Stimulated activated CD4-positive, alpha-beta T cell treated with anti-CD3 and anti-CD28 coated beads, TNF-alpha, amount 100 ng/mL, for 1 hour (primary cell): Measurements from ENCODE around the gene TUSC2.

Experiments used
- DNase-seq, 3 donors: peaks; one replicate each; pipeline ENCODE4 v3.0.0-alpha.2; 2020; ENCODE audit warnings: low read depth in 3 of 3, low spot score in 1 of 3

The TUSC2 gene

DNA sequence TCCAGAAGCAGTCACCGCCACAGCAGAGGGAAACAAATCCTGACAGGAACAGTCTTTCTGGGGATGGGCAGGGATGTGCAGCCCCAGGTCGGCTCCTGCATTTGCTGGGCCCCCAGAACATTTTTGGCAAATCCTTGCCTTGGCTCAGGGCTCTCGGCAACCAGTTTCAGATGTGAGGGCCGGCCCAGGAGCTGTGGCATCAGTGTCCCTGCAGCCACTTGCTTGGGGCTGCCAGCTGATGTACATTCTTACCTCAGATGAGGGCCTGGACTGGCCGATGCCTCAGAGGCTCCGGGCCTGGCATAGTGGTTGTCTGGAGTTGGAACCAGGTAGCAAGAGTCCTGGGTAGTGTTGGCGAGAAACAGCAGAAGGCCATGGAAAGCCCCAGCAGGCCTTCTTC is 26.8 kb upstream of the TUSC2 start:
- no peak for DNase-seq

DNA sequence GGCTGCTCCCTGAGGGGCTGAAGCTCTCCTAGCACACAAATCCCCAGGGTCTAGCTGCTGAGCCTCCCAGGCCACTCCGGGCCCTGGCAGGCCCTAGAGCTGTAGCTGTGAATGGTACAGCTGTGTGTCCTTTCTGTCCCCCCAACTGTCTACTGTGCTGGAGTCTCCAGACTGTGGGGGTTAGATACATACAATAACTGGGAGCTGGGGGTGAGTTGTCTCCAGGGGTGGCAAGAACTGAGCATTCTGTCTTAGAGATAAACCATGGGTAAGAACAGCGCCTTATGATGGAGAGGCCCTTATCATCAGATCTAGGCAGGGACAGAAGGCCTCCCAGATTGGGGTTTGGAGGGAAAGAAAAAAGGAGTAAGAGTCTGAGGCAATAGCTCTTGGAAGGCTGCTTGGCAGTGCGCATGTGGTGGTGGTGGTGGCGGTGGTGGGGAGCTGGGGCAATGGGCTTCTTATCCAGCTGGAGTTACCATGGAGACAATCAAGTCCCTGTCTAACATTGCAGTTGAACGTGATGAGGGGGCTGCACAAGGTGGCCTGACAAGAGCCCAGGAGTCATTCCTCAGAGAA is 26.3 kb upstream of the TUSC2 start:
- DNase-seq = no peak

- DNase-seq = no peak
Measured at GRCh38 chr3:50353245-50354004, 25.4 kb upstream of the TUSC2 start.

DNA sequence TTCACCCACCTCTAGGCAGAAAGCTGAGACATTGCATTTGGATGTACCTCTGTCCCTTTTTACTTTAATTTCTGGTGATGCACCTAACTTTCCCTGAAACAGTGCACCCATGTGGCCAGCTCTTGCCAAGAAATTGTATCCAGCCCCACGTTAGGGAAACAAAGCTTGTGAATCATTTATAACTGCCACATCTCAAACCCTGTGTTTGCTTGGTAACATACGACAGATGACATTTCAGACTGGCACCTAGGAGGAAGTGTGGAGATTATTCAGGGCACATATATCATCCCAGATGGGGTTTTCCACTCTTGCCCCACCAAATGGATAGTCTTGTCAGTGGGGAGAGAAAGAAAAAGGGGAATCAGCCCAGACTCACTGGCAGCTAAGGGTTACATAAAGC is 24.8 kb upstream of the TUSC2 start:
- DNase-seq = no peak

DNA sequence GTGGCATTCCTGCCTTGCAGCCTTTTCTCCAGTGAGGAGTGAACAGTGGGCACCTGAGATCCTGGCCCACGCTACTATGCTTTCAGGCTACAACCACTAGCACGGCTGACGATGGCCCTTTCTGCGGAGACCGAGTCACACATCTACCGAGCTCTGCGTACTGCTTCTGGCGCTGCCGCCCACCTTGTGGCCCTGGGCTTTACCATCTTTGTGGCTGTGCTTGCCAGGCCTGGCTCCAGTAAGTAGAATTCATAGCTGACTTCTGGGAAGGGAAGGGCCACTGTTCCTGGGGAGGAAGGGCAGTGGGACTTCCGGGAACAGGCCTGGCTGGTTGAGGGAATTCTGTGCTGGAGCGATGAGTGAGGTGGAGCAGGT is 23.3 kb upstream of the TUSC2 start:
- no peak for DNase-seq

DNA sequence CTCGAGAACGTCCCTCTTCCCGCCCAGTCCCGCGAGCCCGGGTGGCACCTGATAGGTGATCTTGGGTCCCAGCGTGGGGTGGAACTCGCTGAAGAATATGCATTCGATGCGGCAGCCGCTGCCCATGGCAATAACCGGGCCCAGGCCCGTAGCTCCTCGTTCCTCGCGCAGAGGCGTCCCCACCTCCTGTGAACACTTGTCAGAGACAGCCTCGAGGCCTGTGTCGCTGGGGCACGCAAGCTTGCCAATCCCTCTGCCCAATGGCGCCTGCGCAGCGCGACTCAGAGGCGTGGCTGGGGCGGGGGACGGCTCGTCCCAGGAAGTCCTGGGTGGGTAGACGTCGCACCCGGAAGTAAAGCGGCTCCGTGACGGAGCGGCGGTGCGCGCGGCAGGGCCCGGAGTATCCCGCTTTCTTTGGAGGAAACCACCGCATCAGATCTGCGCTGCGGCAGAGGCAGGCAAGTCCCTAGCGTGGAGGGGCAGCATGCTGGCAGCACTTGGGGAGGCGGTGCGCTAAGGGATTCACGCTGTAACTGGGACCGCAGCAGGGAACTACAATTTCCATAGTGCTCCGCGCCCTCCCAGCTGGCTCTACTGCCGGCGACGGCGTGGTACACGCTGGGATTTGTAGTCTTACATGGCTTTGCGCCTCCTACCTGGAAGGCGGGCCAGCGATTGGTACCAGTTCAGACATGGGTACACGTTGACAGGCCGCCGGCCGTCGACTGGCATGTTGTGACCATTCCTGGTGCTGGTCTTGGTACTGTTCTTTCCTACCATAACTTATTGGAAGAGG is 22.7 kb upstream of the TUSC2 start, which contains the start of the genes CYB561D2 and NPRL2:
Gene CYB561D2 (plus strand): TSS at position 336 of the 796 bp plus-strand sequence. CDS start 572 bp downstream, outside the sequence.
Gene NPRL2 (minus strand): TSS at position 249 of the 796 bp plus-strand sequence. CDS start 123 bp downstream, at position 126.
- DNase-seq = peak; percentile 96 to 99 (median 96)

GRCh38 chr3:50350213-50350526 is 22.1 kb upstream of the TUSC2 start:
- no peak for DNase-seq

GRCh38 chr3:50347187-50347813 is 19.3 kb upstream of the TUSC2 start:
- DNase-seq = peak in 2 of 3 donors; percentile 54 to 55

- DNase-seq = peak in 2 of 3 donors; percentile 55 to 62
Measured at GRCh38 chr3:50345586-50346234, 17.7 kb upstream of the TUSC2 start, which contains the start of gene ZMYND10. Gene ZMYND10 (minus strand): TSS chr3:50345732. CDS start chr3:50345579, 153 bp downstream.

DNA sequence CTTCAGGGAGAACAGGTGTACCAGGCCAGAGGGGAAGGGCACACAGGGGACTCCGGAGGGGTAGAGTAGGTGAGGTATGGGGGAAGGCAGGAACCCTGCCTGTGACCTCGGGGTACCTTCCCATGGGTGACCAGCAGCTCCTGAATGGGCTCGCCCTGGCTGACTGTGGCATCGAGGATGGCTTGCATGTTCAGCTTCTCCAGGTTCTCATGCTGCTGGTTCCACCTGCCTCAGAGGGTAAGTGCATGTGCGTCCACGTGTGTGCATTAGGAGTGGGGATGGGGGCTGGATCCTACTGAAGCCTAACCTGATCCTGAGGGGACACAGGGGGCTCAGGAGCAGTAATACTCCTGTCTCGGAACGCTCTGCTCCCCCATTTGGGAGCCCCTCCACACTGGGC is 17.0 kb upstream of the TUSC2 start:
- DNase-seq = no peak

DNA sequence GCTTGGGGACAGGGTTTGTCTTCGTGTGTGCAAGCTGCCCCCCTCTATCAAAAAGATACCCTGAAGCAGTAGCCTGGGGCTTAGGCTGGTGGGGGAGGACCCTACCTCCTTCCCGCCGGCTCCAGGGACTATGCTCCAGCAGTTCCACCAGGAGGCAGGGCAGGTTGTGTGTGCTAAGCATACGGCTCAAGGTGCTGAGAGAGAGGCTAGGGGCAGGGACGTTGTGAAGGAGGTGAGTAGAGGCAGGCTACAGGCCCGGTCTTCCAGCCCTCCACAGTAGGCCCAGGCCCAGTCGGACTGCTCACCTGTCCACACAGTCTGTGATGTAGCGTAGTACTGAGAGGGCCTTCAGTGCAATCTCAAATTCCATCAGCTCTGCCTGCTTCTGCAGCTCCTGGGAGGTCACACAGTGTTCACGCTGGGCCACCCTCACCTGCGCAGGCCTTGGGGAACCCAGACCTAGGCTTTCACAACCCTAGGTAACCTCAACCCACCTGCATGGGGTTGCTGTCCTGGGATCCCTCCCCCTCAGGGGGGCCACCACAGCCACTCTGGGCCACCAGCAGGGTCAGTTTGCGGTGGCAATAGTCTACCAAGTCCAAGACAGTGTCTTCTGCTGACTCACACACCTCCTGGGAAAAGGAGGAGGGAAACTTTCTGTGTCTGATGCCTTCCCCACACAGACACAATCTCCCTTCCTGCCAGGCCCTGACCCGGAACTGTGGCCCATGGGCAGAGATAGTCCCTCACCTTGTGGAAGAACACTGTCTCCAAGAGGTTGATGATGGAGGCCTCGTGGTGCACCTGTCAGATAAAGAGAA is 15.0 kb upstream of the TUSC2 start:
- no peak for DNase-seq

DNA sequence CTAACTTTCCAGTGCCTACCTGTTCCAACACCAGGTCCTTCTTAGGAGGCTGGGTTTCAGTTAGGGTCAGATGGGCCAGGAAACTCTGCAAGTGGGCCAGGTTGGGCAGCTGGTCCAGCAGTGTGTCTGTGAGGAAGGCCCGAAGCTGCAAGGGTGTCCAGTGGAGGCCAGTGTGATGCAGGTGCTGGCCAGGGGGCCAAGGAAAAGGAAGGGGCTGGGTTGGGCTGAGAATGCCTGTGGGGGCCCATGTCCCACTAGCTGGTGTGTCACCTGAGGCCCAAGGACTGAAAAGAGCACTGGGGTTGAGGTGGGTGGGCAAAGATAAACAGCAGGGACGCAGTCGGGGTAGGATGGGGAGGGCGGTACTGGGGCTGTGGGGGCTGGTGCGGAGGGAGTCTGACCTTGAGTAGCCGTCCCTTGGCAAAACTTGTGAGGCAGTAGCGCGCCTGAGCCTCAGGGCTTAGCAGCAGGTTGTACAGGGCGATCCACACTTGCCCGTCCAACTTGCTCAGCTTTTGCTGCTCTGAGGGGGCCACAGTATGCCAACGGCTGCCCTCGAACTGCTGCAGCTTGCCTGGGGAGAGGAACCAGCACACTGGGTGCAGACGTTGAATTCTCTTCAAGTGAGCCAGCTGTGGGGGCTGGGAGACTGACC is 14.1 kb upstream of the TUSC2 start:
- no peak for DNase-seq

- DNase-seq = no peak
Measured at GRCh38 chr3:50341537-50341936, 13.5 kb upstream of the TUSC2 start.

DNA sequence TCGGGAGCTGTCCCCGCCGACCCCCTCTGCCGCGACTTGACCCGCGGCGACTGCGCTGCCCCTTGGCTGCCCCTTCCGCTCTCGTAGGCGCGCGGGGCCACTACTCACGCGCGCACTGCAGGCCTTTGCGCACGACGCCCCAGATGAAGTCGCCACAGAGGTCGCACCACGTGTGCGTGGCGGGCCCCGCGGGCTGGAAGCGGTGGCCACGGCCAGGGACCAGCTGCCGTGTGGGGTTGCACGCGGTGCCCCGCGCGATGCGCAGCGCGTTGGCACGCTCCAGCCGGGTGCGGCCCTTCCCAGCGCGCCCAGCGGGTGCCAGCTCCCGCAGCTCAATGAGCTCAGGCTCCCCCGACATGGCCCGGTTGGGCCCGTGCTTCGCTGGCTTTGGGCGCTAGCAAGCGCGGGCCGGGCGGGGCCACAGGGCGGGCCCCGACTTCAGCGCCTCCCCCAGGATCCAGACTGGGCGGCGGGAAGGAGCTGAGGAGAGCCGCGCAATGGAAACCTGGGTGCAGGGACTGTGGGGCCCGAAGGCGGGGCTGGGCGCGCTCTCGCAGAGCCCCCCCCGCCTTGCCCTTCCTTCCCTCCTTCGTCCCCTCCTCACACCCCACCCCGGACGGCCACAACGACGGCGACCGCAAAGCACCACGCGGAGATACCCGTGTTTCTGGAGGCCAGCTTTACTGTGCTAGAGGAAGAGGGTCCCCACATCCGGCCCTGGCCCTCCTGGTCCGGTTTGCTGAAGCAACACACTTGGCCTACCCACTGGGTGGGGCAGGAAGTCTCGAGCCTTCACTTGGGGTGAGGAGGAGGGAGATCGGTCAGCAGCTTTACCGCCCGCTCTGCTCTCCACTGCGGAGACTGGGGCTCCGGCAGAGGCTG is 12.7 kb upstream of the TUSC2 start, which contains the start of gene RASSF1:
Gene RASSF1 (minus strand): TSS at position 389 of the 882 bp plus-strand sequence. CDS start 31 bp downstream, at position 358.
- peak in 1 of 3 donors; percentile 41 for DNase-seq

DNA sequence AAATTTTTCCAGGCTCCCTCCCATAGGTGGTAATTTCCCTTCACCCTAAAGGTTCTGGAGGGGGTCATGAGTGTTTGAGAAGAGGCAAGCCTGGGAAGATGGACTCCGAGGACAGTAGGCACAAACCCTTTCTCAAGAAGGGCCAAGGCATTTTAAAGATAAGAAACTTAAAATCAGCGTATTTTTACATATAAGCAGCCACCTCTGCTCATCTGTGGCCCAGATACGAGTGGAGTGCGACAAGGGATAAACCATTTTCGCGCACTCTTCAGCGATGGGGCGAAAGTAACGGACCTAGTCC is 12.1 kb upstream of the TUSC2 start:
- DNase-seq = no peak

GRCh38 chr3:50339485-50340146 is 11.6 kb upstream of the TUSC2 start:
- no peak for DNase-seq

DNA sequence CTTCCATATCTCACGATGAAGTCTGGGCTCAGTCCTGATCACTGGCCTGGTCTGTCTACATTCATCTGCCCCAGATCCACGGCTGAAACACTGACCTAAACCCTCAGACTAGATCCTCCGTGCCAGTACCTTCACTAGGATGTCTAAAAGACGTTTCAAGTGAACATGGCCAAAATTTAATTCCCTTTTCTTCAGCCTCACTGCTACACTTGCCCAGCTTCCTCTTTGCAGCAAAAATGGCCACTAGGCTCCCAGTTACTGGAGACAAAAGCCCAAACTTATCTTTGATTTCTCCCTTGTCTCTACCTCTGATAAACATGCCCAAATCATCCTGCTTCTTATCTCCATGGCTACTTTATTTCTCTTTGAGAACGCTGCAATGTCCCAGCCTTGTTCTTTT is 10.9 kb upstream of the TUSC2 start:
- DNase-seq = no peak
